Fibroblast of lung (primary cell): ENCODE results near the gene MYO1G. TPM values are rescaled to one million over a fixed set of nuclear protein-coding genes. Genes with fewer than 3 reads are reported as not detected.
A peak's percentile ranks its signal among the peaks of the same experiment; 100 is the strongest.

Source experiments
- DNase-seq, 2 donors: peaks; one replicate each; pipeline versions ENCODE4 v3.0.0 to v3.0.0-alpha.2; 2010; ENCODE audit warnings: low read depth in 2 of 2
- H2AFZ ChIP-seq: 2 replicates; pipeline ENCODE4 v1.5.1; 2012; ENCODE audit warnings: low read length, control low read depth, inconsistent platforms
- H3K27ac ChIP-seq: 2 replicates; pipeline ENCODE4 v1.5.1; 2011; ENCODE audit warnings: low read length, control low read depth; ENCODE audit not compliant: insufficient read depth
- H3K27me3 ChIP-seq: 2 replicates; pipeline ENCODE4 v1.5.1; 2011; ENCODE audit warnings: mild to moderate bottlenecking, low read length; ENCODE audit not compliant: control insufficient read depth, insufficient read depth
- H3K36me3 ChIP-seq: 2 replicates; pipeline ENCODE4 v1.5.1; 2011; ENCODE audit warnings: low read length; ENCODE audit not compliant: control insufficient read depth, insufficient read depth
- H3K4me1 ChIP-seq: 2 replicates; pipeline ENCODE4 v1.5.1; 2011; ENCODE audit warnings: low read length; ENCODE audit not compliant: control insufficient read depth, insufficient read depth; ENCODE audit errors: extremely low read depth
- H3K4me2 ChIP-seq: 2 replicates; pipeline ENCODE4 v1.5.1; 2011; ENCODE audit warnings: low read length, control low read depth; ENCODE audit not compliant: insufficient read depth; ENCODE audit errors: extremely low read depth
- H3K4me3 ChIP-seq, 4 experiments: fragments of 200-600 bp in 1 of 4; sonication (generic) in 1 of 4; replicated peaks in 1 of 4; 2 replicates each; pipeline ENCODE4 v1.5.1; 2011 to 2016; ENCODE audit warnings: low read length in 4 of 4, low read depth in 3 of 4, mild to moderate bottlenecking in 3 of 4, control low read depth in 2 of 4, inconsistent platforms in 1 of 4, mixed read lengths in 1 of 4; ENCODE audit not compliant: insufficient read depth in 1 of 4; ENCODE audit errors: control extremely low read depth in 1 of 4
- H3K79me2 ChIP-seq: 2 replicates; pipeline ENCODE4 v1.5.1; 2012; ENCODE audit warnings: mild to moderate bottlenecking, low read length, inconsistent platforms; ENCODE audit not compliant: control insufficient read depth, insufficient read depth
- H3K9ac ChIP-seq: 2 replicates; pipeline ENCODE4 v1.5.1; 2011; ENCODE audit warnings: mild to moderate bottlenecking, low read length, control low read depth; ENCODE audit not compliant: insufficient read depth
- H3K9me3 ChIP-seq: 2 replicates; pipeline ENCODE4 v1.5.1; 2012; ENCODE audit warnings: low read depth, low read length; ENCODE audit not compliant: control insufficient read depth, insufficient read depth
- H4K20me1 ChIP-seq: 2 replicates; pipeline ENCODE4 v1.5.1; 2011; ENCODE audit warnings: low read length; ENCODE audit not compliant: control insufficient read depth, insufficient read depth; ENCODE audit errors: extremely low read depth
- CTCF ChIP-seq, 2 donors: IDR thresholded peaks in 1 of 2; conservative IDR thresholded peaks in 1 of 2; 1 replicate in 1 of 2; 2 replicates in 1 of 2; pipeline ENCODE4 v1.5.1; 2011 to 2012; ENCODE audit warnings: low read length in 2 of 2, control low read depth in 1 of 2, inconsistent platforms in 1 of 2, low read depth in 1 of 2, mild to moderate bottlenecking in 1 of 2
- EZH2 ChIP-seq: IDR thresholded peaks from 2 replicates; pipeline ENCODE4 v1.5.1; 2012; ENCODE audit warnings: low read length, control low read depth, mild to moderate bottlenecking; ENCODE audit errors: missing control alignments
- polyA plus RNA-seq, 2 donors: library from polyadenylated mRNA; depleted of rRNA in 1 of 2; stranded (reverse) in 1 of 2; unstranded in 1 of 2; fragments of >200 nt; gene quantifications; 2 replicates each; pipeline ENCODE4 v1.2.1, GENCODE V29; 2011 to 2012; ENCODE audit warnings: missing spikeins in 1 of 2
- total RNA-seq: library from RNA; depleted of rRNA; stranded (reverse); fragments of >200 nt; gene quantifications from 2 replicates; pipeline ENCODE4 v1.2.1, GENCODE V29; 2014

The MYO1G gene
- total and polyA plus RNA-seq, 2 donors (not counting 1 experiment from before 2014, with no cell fraction given) = under 0.01 to 0.10 TPM

- Histone ChIP-seq H3K9me3 (no peaks in the 10 kb centered on the region), H2AFZ (no peak overlapping the region), H3K4me1 (no peaks in the 10 kb centered on the region), H3K27me3 (peaks cover 10% of the 10 kb centered on the region), H4K20me1 (no peaks in the 10 kb centered on the region), H3K9ac (no peak overlapping the region), H3K36me3 (no peaks in the 10 kb centered on the region), H3K4me2 (no peak overlapping the region), H3K79me2 (no peaks in the 10 kb centered on the region), H3K27ac (no peak overlapping the region), H3K4me3 (no peak overlapping the region)
- TF ChIP-seq CTCF (conservative IDR thresholded peaks at IDR 0.05 in 1 of 2, IDR thresholded peaks at IDR 0.05 in 1 of 2; ENCODE audit: low read depth in 1 of 2, low read length in 2 of 2) = peak; percentile 24 to 31
- no peak for TF ChIP-seq EZH2
- no peak for DNase-seq
Measured at GRCh38 chr7:44964384-44964830, 14.4 kb downstream of the MYO1G start.

- no peak overlapping the region for H3K4me2 ChIP-seq
- TF ChIP-seq CTCF (conservative IDR thresholded peaks at IDR 0.05 in 1 of 2, IDR thresholded peaks at IDR 0.05 in 1 of 2; ENCODE audit: low read depth in 1 of 2, low read length in 2 of 2) (no peak), EZH2 (no peak)
- no peak overlapping the region for H3K27ac ChIP-seq
- no peak overlapping the region for H3K4me3 ChIP-seq
- no peaks in the 10 kb centered on the region for H3K79me2 ChIP-seq
- H3K27me3 ChIP-seq = peaks cover 10% of the 10 kb centered on the region
- DNase-seq = no peak
- no peaks in the 10 kb centered on the region for H3K9me3 ChIP-seq
- H3K4me1 ChIP-seq = no peaks in the 10 kb centered on the region
- H4K20me1 ChIP-seq = no peaks in the 10 kb centered on the region
- H3K9ac ChIP-seq = no peak overlapping the region
- no peak overlapping the region for H2AFZ ChIP-seq
- no peaks in the 10 kb centered on the region for H3K36me3 ChIP-seq
Measured at GRCh38 chr7:44963364-44964290, 15.2 kb downstream of the MYO1G start.

GRCh38 chr7:44962483-44963251 lies 16.1 kb downstream of the MYO1G start:
- H3K4me2 ChIP-seq = peak overlapping the region; percentile 94
- no peaks in the 10 kb centered on the region for H4K20me1 ChIP-seq
- no peak for TF ChIP-seq CTCF (conservative IDR thresholded peaks at IDR 0.05 in 1 of 2, IDR thresholded peaks at IDR 0.05 in 1 of 2; ENCODE audit: low read depth in 1 of 2, low read length in 2 of 2)
- peak; percentile 55 for TF ChIP-seq EZH2
- H3K79me2 ChIP-seq = no peaks in the 10 kb centered on the region
- H3K27me3 ChIP-seq = peaks cover 10% of the 10 kb centered on the region
- H3K36me3 ChIP-seq = no peaks in the 10 kb centered on the region
- H3K4me3 ChIP-seq = peak overlapping the region in 3 of 4 experiments; percentile 21 to 46 (median 23)
- H3K9me3 ChIP-seq = no peaks in the 10 kb centered on the region
- H3K27ac ChIP-seq = no peak overlapping the region
- peak in 1 of 2 donors; percentile 47 for DNase-seq
- H2AFZ ChIP-seq = peak overlapping the region; percentile 81
- H3K9ac ChIP-seq = no peak overlapping the region
- no peaks in the 10 kb centered on the region for H3K4me1 ChIP-seq
